Measurements from ENCODE around the gene CDH16.

GRCh38 chr16:66882702-66883101, 36.0 kb downstream of the CDH16 start:
- no peak for TF ChIP-seq CTCF (conservative IDR thresholded peaks at IDR 0.05; ENCODE audit: low read length)
- no peak for TF ChIP-seq EZH2phosphoT487 (IDR thresholded peaks at IDR 0.05; ENCODE audit: borderline replicate concordance)

All from Loucy (cell line).